ENCODE results near the gene MAP4. TPM values are rescaled to one million over a fixed set of nuclear protein-coding genes. Genes with fewer than 3 reads are reported as not detected.

MAP4 gene
- total and polyA plus RNA-seq, 4 donors, result 16.6 to 41.4 (median 30.8) TPM

GRCh38 chr3:48034000-48034516 is 17.8 kb upstream of the MAP4 start:
- H3K36me3 ChIP-seq (ENCODE audit: control insufficient read depth in 4 of 4, insufficient read depth in 3 of 4, low read depth in 1 of 4, low read length in 3 of 4), result no peaks in the 10 kb centered on the region
- no peak overlapping the region for H3K9ac ChIP-seq (ENCODE audit: low read depth in 1 of 2, low read length in 2 of 2)
- DNase-seq (ENCODE audit: low spot score), result no peak
- TF ChIP-seq TAF1 (conservative IDR thresholded peaks at IDR 0.05) (no peak), RXRA (IDR thresholded peaks at IDR 0.05) (peak in 1 of 2 donors; percentile 27), HNF4G (IDR thresholded peaks at IDR 0.05) (no peak), ZBTB33 (IDR thresholded peaks at IDR 0.05) (no peak), YY1 (IDR thresholded peaks at IDR 0.05) (no peak), MAX (IDR thresholded peaks at IDR 0.05) (no peak), HNF4A (conservative IDR thresholded peaks at IDR 0.05) (peak in 1 of 2 donors; percentile 39), NR2F2 (IDR thresholded peaks at IDR 0.05) (no peak), FOXA1 (IDR thresholded peaks at IDR 0.05) (no peak)
- peak overlapping the region in 1 of 2 donors; percentile 35 for H3K27ac ChIP-seq (ENCODE audit: low read depth in 1 of 2, low read length in 2 of 2)
- H3K27me3 ChIP-seq (ENCODE audit: control insufficient read depth in 4 of 4, insufficient read depth in 4 of 4, low read length in 3 of 4), result no peaks in the 10 kb centered on the region
- 43% methylated on average over 2 of the region's 2 CpGs for WGBS
- no peak overlapping the region for H3K4me3 ChIP-seq (ENCODE audit: low read depth in 1 of 3, low read length in 3 of 3)
- H3K4me1 ChIP-seq (ENCODE audit: control insufficient read depth in 4 of 4, insufficient read depth in 4 of 4, low read length in 3 of 4), result peaks cover 3 to 10% (median 7%) of the 10 kb centered on the region in 4 donors
- H3K9me3 ChIP-seq (ENCODE audit: control insufficient read depth in 4 of 4, low read length in 3 of 4), result no peaks in the 10 kb centered on the region

- DNase-seq (ENCODE audit: low spot score), result no peak
- Histone ChIP-seq H3K27me3 (ENCODE audit: control insufficient read depth in 4 of 4, insufficient read depth in 4 of 4, low read length in 3 of 4) (no peaks in the 10 kb centered on the region), H3K27ac (ENCODE audit: low read depth in 1 of 2, low read length in 2 of 2) (no peak overlapping the region), H3K4me1 (ENCODE audit: control insufficient read depth in 4 of 4, insufficient read depth in 4 of 4, low read length in 3 of 4) (peaks cover 6 to 12% (median 12%) of the 10 kb centered on the region in 4 donors), H3K9ac (ENCODE audit: low read depth in 1 of 2, low read length in 2 of 2) (no peak overlapping the region), H3K9me3 (ENCODE audit: control insufficient read depth in 4 of 4, low read length in 3 of 4) (no peaks in the 10 kb centered on the region), H3K4me3 (ENCODE audit: low read depth in 1 of 3, low read length in 3 of 3) (no peak overlapping the region), H3K36me3 (ENCODE audit: control insufficient read depth in 4 of 4, insufficient read depth in 3 of 4, low read depth in 1 of 4, low read length in 3 of 4) (no peaks in the 10 kb centered on the region)
- TF ChIP-seq NR2F2 (IDR thresholded peaks at IDR 0.05) (no peak), HNF4G (IDR thresholded peaks at IDR 0.05) (no peak), ATF3 (IDR thresholded peaks at IDR 0.05) (no peak), SP1 (IDR thresholded peaks at IDR 0.05) (no peak), YY1 (IDR thresholded peaks at IDR 0.05) (no peak), ZBTB33 (IDR thresholded peaks at IDR 0.05) (no peak), REST (IDR thresholded peaks at IDR 0.05) (no peak), GABPA (IDR thresholded peaks at IDR 0.05 in 1 of 2, conservative IDR thresholded peaks at IDR 0.05 in 1 of 2) (no peak), TAF1 (conservative IDR thresholded peaks at IDR 0.05) (no peak), JUND (IDR thresholded peaks at IDR 0.05) (no peak), FOXA2 (IDR thresholded peaks at IDR 0.05) (no peak), RXRA (IDR thresholded peaks at IDR 0.05) (no peak), CTCF (IDR thresholded peaks at IDR 0.05; ENCODE audit: low read depth, low read length, missing input control) (no peak), RAD21 (IDR thresholded peaks at IDR 0.05) (no peak)
- WGBS, result 95% methylated on average over 3 of the region's 3 CpGs
Observed at GRCh38 chr3:48030188-48030587, 14.0 kb upstream of the MAP4 start.

Data from liver (tissue), 9 donors.